ENCODE results near the gene ST6GALNAC6. TPM values are rescaled to one million over a fixed set of nuclear protein-coding genes. Genes with fewer than 3 reads are reported as not detected.

ST6GALNAC6 gene
- total RNA-seq, 2 donors from 2014 or later: 53.4 to 67.2 TPM

- Mint-ChIP-seq H3K27me3 (peaks cover 15 to 17% of the 10 kb centered on the region in 2 donors), H3K4me3 (peak overlapping the region; percentile 15), H3K4me1 (ENCODE audit: low read depth in 2 of 2) (peaks cover 15 to 16% of the 10 kb centered on the region in 2 donors), H3K36me3 (no peaks in the 10 kb centered on the region), H3K27ac (no peak overlapping the region), H3K9me3 (no peaks in the 10 kb centered on the region)
- DNase-seq (ENCODE audit: low spot score): no peak
- no peak for ATAC-seq
Measured at GRCh38 chr9:127927988-127928675, 28.7 kb upstream of the ST6GALNAC6 start.

- Mint-ChIP-seq H3K9me3 (no peaks in the 10 kb centered on the region), H3K27ac (no peak overlapping the region)
Measured at GRCh38 chr9:127927201-127927987, 28.0 kb upstream of the ST6GALNAC6 start.

GRCh38 chr9:127926906-127927200, 27.4 kb upstream of the ST6GALNAC6 start:
- no peak overlapping the region for H3K27ac Mint-ChIP-seq
- H3K27me3 Mint-ChIP-seq: peaks cover 15 to 17% of the 10 kb centered on the region in 2 donors
- DNase-seq (ENCODE audit: low spot score): no peak
- H3K4me1 Mint-ChIP-seq (ENCODE audit: low read depth in 2 of 2): peaks cover 13 to 15% of the 10 kb centered on the region in 2 donors
- H3K4me3 Mint-ChIP-seq: no peak overlapping the region
- no peak for ATAC-seq
- H3K9me3 Mint-ChIP-seq: no peaks in the 10 kb centered on the region
- no peaks in the 10 kb centered on the region for H3K36me3 Mint-ChIP-seq

More at GRCh38 chr9:127927201-127927987, 28.0 kb upstream of the ST6GALNAC6 start:
- H3K4me3 Mint-ChIP-seq: no peak overlapping the region
- no peaks in the 10 kb centered on the region for H3K36me3 Mint-ChIP-seq
- H3K27me3 Mint-ChIP-seq: peaks cover 15 to 17% of the 10 kb centered on the region in 2 donors
- peaks cover 13 to 15% of the 10 kb centered on the region in 2 donors for H3K4me1 Mint-ChIP-seq (ENCODE audit: low read depth in 2 of 2)
- DNase-seq (ENCODE audit: low spot score) (no peak), ATAC-seq (peak; percentile 31 to 41)

- H3K27ac Mint-ChIP-seq: no peak overlapping the region
- no peaks in the 10 kb centered on the region for H3K36me3 Mint-ChIP-seq
- H3K4me1 Mint-ChIP-seq (ENCODE audit: low read depth in 2 of 2): peaks cover 10 to 13% of the 10 kb centered on the region in 2 donors
- no peaks in the 10 kb centered on the region for H3K9me3 Mint-ChIP-seq
- no peak overlapping the region for H3K4me3 Mint-ChIP-seq
- no peak for ATAC-seq
- H3K27me3 Mint-ChIP-seq: peaks cover 15 to 17% of the 10 kb centered on the region in 2 donors
- no peak for DNase-seq (ENCODE audit: low spot score)
Measured at GRCh38 chr9:127925959-127926905, 26.8 kb upstream of the ST6GALNAC6 start.

- Mint-ChIP-seq H3K9me3 (no peaks in the 10 kb centered on the region), H3K27me3 (peaks cover 15 to 17% of the 10 kb centered on the region in 2 donors), H3K27ac (no peak overlapping the region), H3K36me3 (no peaks in the 10 kb centered on the region), H3K4me3 (no peak overlapping the region), H3K4me1 (ENCODE audit: low read depth in 2 of 2) (peaks cover 5 to 10% of the 10 kb centered on the region in 2 donors)
- ATAC-seq (no peak), DNase-seq (ENCODE audit: low spot score) (no peak)
Measured at GRCh38 chr9:127924736-127925444, 25.5 kb upstream of the ST6GALNAC6 start.

- H3K27ac Mint-ChIP-seq: no peak overlapping the region
- H3K4me3 Mint-ChIP-seq: no peak overlapping the region
- H3K9me3 Mint-ChIP-seq: no peaks in the 10 kb centered on the region
- ATAC-seq: no peak
- H3K27me3 Mint-ChIP-seq: peaks cover 15 to 16% of the 10 kb centered on the region in 2 donors
- H3K4me1 Mint-ChIP-seq (ENCODE audit: low read depth in 2 of 2): peaks cover 16 to 18% of the 10 kb centered on the region in 2 donors
- no peaks in the 10 kb centered on the region for H3K36me3 Mint-ChIP-seq
- no peak for DNase-seq (ENCODE audit: low spot score)
Measured at GRCh38 chr9:127923771-127924170, 24.4 kb upstream of the ST6GALNAC6 start.

GRCh38 chr9:127923046-127923445, 23.6 kb upstream of the ST6GALNAC6 start:
- Mint-ChIP-seq H3K27me3 (peaks cover 13 to 15% of the 10 kb centered on the region in 2 donors), H3K27ac (no peak overlapping the region), H3K4me3 (no peak overlapping the region), H3K9me3 (no peaks in the 10 kb centered on the region), H3K36me3 (no peaks in the 10 kb centered on the region), H3K4me1 (ENCODE audit: low read depth in 2 of 2) (peaks cover 23% of the 10 kb centered on the region in 2 donors)
- no peak for ATAC-seq
- no peak for DNase-seq (ENCODE audit: low spot score)

- H3K4me1 Mint-ChIP-seq (ENCODE audit: low read depth in 2 of 2): peaks cover 29 to 33% of the 10 kb centered on the region in 2 donors
- no peak overlapping the region for H3K27ac Mint-ChIP-seq
Measured at GRCh38 chr9:127921557-127922120, 22.2 kb upstream of the ST6GALNAC6 start.

GRCh38 chr9:127920794-127921193, 21.4 kb upstream of the ST6GALNAC6 start:
- H3K4me3 Mint-ChIP-seq: peak overlapping the region; percentile 17
- no peak overlapping the region for H3K27ac Mint-ChIP-seq
- no peak for ATAC-seq
- H3K27me3 Mint-ChIP-seq: peaks cover 9% of the 10 kb centered on the region in 2 donors
- no peak for DNase-seq (ENCODE audit: low spot score)
- no peaks in the 10 kb centered on the region for H3K9me3 Mint-ChIP-seq
- no peaks in the 10 kb centered on the region for H3K36me3 Mint-ChIP-seq
- peaks cover 28 to 31% of the 10 kb centered on the region in 2 donors for H3K4me1 Mint-ChIP-seq (ENCODE audit: low read depth in 2 of 2)

More at GRCh38 chr9:127921557-127922120, 22.2 kb upstream of the ST6GALNAC6 start:
- peak; percentile 82 for DNase-seq (ENCODE audit: low spot score)
- Mint-ChIP-seq H3K36me3 (no peaks in the 10 kb centered on the region), H3K9me3 (no peaks in the 10 kb centered on the region), H3K4me3 (peak overlapping the region; percentile 36), H3K27me3 (peaks cover 13 to 15% of the 10 kb centered on the region in 2 donors)
- peak; percentile 56 to 57 for ATAC-seq

GRCh38 chr9:127919253-127919815, 19.9 kb upstream of the ST6GALNAC6 start:
- DNase-seq (ENCODE audit: low spot score): no peak

GRCh38 chr9:127918183-127919107, 19.0 kb upstream of the ST6GALNAC6 start:
- no peak for DNase-seq (ENCODE audit: low spot score)
- no peaks in the 10 kb centered on the region for H3K9me3 Mint-ChIP-seq
- no peaks in the 10 kb centered on the region for H3K36me3 Mint-ChIP-seq
- H3K4me1 Mint-ChIP-seq (ENCODE audit: low read depth in 2 of 2): peaks cover 28 to 35% of the 10 kb centered on the region in 2 donors
- ATAC-seq: no peak
- H3K27ac Mint-ChIP-seq: peak overlapping the region; percentile 64 to 92
- H3K4me3 Mint-ChIP-seq: peak overlapping the region; percentile 56
- H3K27me3 Mint-ChIP-seq: no peaks in the 10 kb centered on the region

More at GRCh38 chr9:127919253-127919815, 19.9 kb upstream of the ST6GALNAC6 start:
- ATAC-seq: peak; percentile 9 to 43
- Mint-ChIP-seq H3K9me3 (no peaks in the 10 kb centered on the region), H3K27me3 (peaks cover 0 to 2% of the 10 kb centered on the region in 2 donors), H3K4me1 (ENCODE audit: low read depth in 2 of 2) (peaks cover 28 to 35% of the 10 kb centered on the region in 2 donors), H3K4me3 (peak overlapping the region; percentile 56), H3K27ac (peak overlapping the region; percentile 64 to 92), H3K36me3 (no peaks in the 10 kb centered on the region)
